Liver (tissue), 3 donors: ENCODE results near the gene MKNK2.

Source experiments
- RAD21 ChIP-seq, 2 donors: IDR thresholded peaks; 2 replicates each; pipeline ENCODE4 v1.6.1; 2016; ENCODE audit warnings: antibody characterized with exemption in 2 of 2, mild to moderate bottlenecking in 2 of 2
- TF ChIP-seq, protein P1 (sequence below): fragments of 150-350 bp; IDR thresholded peaks from 2 replicates; pipeline ENCODE4 v1.5.1; 2017; ENCODE audit warnings: improper control_type of control experiment, low read depth, low read length; ENCODE audit not compliant: missing input control
- TF ChIP-seq, protein P2 (sequence below): IDR thresholded peaks from 2 replicates; pipeline ENCODE4 v1.6.1; 2016; ENCODE audit warnings: antibody characterized with exemption
- TF ChIP-seq, protein P3 (sequence below): IDR thresholded peaks from 2 replicates; pipeline ENCODE4 v1.6.1; 2016; ENCODE audit warnings: antibody characterized with exemption
- donor health status: healthy.
- donor health status: healthy.

DNA sequence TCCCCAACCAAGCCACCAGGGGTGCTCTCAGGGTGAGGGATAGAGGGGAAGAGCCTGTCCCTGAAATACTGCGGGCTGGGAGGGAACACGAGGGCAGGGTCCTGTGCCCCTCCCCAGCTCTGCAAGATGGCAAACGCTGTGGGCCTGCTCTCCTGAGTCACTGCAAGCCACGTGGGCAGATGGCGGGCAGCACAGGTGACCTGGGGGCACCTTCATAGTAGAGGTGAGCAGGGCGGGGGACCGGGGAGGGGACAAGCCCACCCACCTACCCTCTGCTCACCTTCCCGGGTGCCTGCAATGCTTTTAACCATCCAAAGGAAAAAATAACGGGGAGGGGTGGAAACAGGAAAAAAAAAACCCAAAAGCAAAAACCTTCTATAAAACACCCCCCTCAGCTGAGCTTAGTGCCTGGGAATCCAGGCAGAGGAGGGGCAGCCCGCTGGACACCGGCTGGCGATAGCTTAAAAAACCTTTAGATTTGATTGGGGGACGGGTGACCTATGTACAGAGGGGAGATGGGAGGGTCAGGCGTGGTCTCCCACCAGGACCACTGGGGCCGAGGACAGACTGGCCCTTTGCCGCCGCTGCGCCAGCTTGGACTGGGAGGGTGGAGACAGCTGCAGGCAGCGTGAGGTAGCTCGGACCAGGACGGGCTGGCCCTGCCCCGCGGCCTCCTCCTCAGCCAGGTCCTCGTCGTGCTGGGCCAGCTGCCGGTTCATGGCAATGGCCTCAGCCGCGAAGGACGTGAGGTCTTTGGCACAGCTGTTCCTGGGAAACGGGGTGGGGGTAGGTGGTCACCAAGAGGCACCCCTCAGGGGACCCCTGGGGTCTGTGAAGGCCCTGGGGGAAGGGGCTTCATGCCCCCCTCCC lies 11.7 kb downstream of the MKNK2 start:
- TF ChIP-seq, protein P1, sequence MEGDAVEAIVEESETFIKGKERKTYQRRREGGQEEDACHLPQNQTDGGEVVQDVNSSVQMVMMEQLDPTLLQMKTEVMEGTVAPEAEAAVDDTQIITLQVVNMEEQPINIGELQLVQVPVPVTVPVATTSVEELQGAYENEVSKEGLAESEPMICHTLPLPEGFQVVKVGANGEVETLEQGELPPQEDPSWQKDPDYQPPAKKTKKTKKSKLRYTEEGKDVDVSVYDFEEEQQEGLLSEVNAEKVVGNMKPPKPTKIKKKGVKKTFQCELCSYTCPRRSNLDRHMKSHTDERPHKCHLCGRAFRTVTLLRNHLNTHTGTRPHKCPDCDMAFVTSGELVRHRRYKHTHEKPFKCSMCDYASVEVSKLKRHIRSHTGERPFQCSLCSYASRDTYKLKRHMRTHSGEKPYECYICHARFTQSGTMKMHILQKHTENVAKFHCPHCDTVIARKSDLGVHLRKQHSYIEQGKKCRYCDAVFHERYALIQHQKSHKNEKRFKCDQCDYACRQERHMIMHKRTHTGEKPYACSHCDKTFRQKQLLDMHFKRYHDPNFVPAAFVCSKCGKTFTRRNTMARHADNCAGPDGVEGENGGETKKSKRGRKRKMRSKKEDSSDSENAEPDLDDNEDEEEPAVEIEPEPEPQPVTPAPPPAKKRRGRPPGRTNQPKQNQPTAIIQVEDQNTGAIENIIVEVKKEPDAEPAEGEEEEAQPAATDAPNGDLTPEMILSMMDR = no peak
- no peak for TF ChIP-seq RAD21 (IDR thresholded peaks at IDR 0.05)
- TF ChIP-seq, protein P2, sequence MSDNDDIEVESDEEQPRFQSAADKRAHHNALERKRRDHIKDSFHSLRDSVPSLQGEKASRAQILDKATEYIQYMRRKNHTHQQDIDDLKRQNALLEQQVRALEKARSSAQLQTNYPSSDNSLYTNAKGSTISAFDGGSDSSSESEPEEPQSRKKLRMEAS = no peak
- TF ChIP-seq, protein P3, sequence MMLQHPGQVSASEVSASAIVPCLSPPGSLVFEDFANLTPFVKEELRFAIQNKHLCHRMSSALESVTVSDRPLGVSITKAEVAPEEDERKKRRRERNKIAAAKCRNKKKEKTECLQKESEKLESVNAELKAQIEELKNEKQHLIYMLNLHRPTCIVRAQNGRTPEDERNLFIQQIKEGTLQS = no peak
